ENCODE data around the gene FDXR.

- TF ChIP-seq CTCF (IDR thresholded peaks at IDR 0.05): no peak
- TF ChIP-seq EZH2 (IDR thresholded peaks at IDR 0.05): no peak
These were observed 13.9 kb downstream of the FDXR start for GRCh38 chr17:74858672-74859458.

All from neural progenitor cell (in vitro differentiated cells).